Ascending aorta (tissue), 2 donors: ENCODE measurements around the gene DHX35. TPM values are rescaled to one million over a fixed set of nuclear protein-coding genes. Genes with fewer than 3 reads are reported as not detected.

Experiments used
- DNase-seq, 2 donors: peaks; one replicate each; pipeline ENCODE4 v3.0.0-alpha.2; 2019; ENCODE audit warnings: low spot score in 2 of 2
- H3K27ac ChIP-seq, 2 donors: fragments of 200-600 bp; sonication (generic); one replicate each; pipeline ENCODE4 v1.5.1; 2016 to 2017; ENCODE audit warnings: mild to moderate bottlenecking in 1 of 2
- H3K27me3 ChIP-seq: fragments of 200-600 bp; sonication (generic); one replicate; pipeline ENCODE4 v1.5.1; 2017
- H3K36me3 ChIP-seq, 2 donors: fragments of 200-600 bp; sonication (generic); one replicate each; pipeline ENCODE4 v1.5.1; 2016
- H3K4me1 ChIP-seq, 2 donors: fragments of 200-600 bp; sonication (generic); one replicate each; pipeline ENCODE4 v1.5.1; 2016 to 2017; ENCODE audit warnings: mild to moderate bottlenecking in 1 of 2
- H3K4me3 ChIP-seq, 2 donors: fragments of 200-600 bp; sonication (generic); one replicate each; pipeline ENCODE4 v1.5.1; 2016 to 2017; ENCODE audit warnings: mild to moderate bottlenecking in 1 of 2
- H3K9me3 ChIP-seq, 2 donors: fragments of 200-600 bp; sonication (generic); one replicate each; pipeline ENCODE4 v1.5.1; 2016
- intact Hi-C: fragments of 100-400 bp; cut with DNase I; formaldehyde crosslinking; loops from one replicate; pipeline ENCODE4 v1.15.1; 2023
- total RNA-seq: library from RNA; depleted of rRNA; stranded (reverse); fragments of >200 nt; gene quantifications from one replicate; pipeline ENCODE4 v1.1.0, GENCODE V29; 2016
- TF ChIP-seq, protein P1 (sequence below), 3 experiments: fragments of 200-600 bp in 2 of 3; fragments of 450-650 bp in 1 of 3; sonication (generic) in 2 of 3; IDR thresholded peaks; one replicate each; pipeline ENCODE4 v1.5.1; 2016 to 2019; ENCODE audit warnings: antibody characterized with exemption in 3 of 3, mild to moderate bottlenecking in 1 of 3, moderate library complexity in 1 of 3

The DHX35 gene
- total RNA-seq, 1 donor from 2014 or later = 35.3 TPM

DNA sequence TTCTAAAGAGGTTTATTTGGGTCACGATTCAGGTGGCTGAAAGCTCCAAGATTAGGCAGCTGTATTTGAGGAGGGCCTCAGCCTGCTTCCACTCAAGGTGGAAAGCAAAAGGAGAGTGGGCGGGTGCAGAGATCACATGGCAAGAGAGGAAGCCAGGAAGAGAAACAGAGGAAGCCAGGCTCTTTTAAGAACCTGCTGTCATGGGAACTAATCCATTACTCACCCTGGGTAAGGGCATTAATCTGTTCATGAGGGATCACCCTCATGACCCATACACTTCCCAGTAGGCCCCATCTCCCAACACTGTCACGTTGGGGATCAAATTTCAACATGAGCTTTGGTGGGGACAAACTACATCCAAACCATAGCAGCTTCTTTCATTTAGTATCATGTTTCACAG is 53.9 kb downstream of the DHX35 start:
- TF ChIP-seq, protein P1, sequence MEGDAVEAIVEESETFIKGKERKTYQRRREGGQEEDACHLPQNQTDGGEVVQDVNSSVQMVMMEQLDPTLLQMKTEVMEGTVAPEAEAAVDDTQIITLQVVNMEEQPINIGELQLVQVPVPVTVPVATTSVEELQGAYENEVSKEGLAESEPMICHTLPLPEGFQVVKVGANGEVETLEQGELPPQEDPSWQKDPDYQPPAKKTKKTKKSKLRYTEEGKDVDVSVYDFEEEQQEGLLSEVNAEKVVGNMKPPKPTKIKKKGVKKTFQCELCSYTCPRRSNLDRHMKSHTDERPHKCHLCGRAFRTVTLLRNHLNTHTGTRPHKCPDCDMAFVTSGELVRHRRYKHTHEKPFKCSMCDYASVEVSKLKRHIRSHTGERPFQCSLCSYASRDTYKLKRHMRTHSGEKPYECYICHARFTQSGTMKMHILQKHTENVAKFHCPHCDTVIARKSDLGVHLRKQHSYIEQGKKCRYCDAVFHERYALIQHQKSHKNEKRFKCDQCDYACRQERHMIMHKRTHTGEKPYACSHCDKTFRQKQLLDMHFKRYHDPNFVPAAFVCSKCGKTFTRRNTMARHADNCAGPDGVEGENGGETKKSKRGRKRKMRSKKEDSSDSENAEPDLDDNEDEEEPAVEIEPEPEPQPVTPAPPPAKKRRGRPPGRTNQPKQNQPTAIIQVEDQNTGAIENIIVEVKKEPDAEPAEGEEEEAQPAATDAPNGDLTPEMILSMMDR (IDR thresholded peaks at IDR 0.05) = no peak
- Histone ChIP-seq H3K27me3 (no peaks in the 10 kb centered on the region), H3K4me3 (no peak overlapping the region), H3K27ac (no peak overlapping the region), H3K9me3 (no peaks in the 10 kb centered on the region), H3K36me3 (peaks cover 23 to 43% of the 10 kb centered on the region in 2 donors), H3K4me1 (no peaks in the 10 kb centered on the region)
- intact Hi-C loops = no loop called here
- DNase-seq = no peak

DNA sequence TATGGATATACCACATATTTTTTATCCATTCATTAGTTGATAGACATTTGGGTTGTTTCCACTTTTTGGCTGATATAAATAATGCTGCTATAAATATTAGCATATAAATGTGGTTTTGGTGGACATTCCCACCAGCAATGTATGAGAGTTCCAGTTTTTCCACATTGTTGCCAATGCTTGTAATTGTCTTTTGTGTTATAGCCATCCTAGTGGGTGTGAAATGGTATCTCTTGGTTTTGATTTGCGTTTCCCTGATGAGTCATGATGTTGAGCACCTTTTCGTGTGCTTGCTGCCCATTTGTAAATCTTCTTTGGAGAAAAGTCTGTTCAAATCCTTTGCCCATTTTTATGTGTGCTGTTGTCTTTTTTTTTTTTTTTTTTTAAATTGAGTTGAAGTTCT is 54.4 kb downstream of the DHX35 start:
- Histone ChIP-seq H3K4me1 (no peaks in the 10 kb centered on the region), H3K9me3 (no peaks in the 10 kb centered on the region), H3K4me3 (no peak overlapping the region), H3K27me3 (no peaks in the 10 kb centered on the region), H3K27ac (no peak overlapping the region), H3K36me3 (peaks cover 21 to 42% of the 10 kb centered on the region in 2 donors)
- no peak for DNase-seq
- intact Hi-C loops = no loop called here
- TF ChIP-seq, protein P1 (IDR thresholded peaks at IDR 0.05) = no peak

DNA sequence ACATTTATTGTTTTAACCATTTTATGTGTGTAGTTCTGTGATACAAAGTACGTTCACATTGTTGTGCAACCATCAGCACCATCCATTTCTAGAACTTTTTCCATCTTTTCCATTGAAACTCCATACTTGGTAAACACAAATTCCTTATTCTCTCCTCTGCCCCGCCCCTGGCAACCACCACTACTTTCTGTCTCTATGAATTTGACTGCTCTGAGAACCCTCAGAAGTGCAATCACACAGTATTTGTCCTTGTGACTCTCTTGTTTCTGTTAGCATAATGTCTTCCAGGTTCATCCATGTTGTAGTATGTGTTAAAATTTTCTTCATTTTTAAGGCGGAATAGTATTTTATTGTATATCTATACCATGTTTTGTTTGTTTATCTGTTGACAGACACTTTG is 56.9 kb downstream of the DHX35 start:
- H3K4me3 ChIP-seq = no peak overlapping the region
- TF ChIP-seq, protein P1 (IDR thresholded peaks at IDR 0.05) = no peak
- peaks cover 37 to 65% of the 10 kb centered on the region in 2 donors for H3K36me3 ChIP-seq
- no peak overlapping the region for H3K27ac ChIP-seq
- DNase-seq = no peak
- no peaks in the 10 kb centered on the region for H3K4me1 ChIP-seq
- intact Hi-C loops = no loop called here
- no peaks in the 10 kb centered on the region for H3K9me3 ChIP-seq
- H3K27me3 ChIP-seq = no peaks in the 10 kb centered on the region

DNA sequence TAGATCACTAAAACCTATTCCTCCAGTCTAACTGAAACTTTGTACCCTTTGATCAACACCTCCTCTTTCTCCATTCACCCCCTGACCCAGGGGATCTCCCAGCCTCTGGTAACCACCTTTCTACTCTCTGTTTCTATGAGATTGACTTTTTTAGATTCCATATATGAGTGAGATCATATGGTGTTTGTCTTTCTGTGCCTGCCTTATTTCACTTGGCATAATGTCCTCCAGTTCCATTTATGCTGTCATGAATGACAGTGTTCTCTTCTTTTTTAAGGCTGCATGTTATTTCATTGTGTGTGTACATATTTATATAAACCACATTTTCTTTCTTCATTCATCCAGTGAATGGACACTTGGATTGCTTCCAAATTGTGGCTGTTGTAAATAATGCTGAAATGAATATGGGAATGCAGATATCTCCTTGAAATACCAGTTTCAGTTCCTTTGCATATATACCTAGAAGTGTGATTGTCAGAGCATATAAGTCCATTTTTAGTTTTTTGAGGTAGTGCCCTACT is 57.7 kb downstream of the DHX35 start:
- no peak for DNase-seq
- peaks cover 42 to 72% of the 10 kb centered on the region in 2 donors for H3K36me3 ChIP-seq
- H3K9me3 ChIP-seq = no peaks in the 10 kb centered on the region
- TF ChIP-seq, protein P1 (IDR thresholded peaks at IDR 0.05) = no peak
- no peak overlapping the region for H3K27ac ChIP-seq
- no peaks in the 10 kb centered on the region for H3K27me3 ChIP-seq
- no peaks in the 10 kb centered on the region for H3K4me1 ChIP-seq
- no peak overlapping the region for H3K4me3 ChIP-seq
- intact Hi-C loops = no loop called here

DNA sequence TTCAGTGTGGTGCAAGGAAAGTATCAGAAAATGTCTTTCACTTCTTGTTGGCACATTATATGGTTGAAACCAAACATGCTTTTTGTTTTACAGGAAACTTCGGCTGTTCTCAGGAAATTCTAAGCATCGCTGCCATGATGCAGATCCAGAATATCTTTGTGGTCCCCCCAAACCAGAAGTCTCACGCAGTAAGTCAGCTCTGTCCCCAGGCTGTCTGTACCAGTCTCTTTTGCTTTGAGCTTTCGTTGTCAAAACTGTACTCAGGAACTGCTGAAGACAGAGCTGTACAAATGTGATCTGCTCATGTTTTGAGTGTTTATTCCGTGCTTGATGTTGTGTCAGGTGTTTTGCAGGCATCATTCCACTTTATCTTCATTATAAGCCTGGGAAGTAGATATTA is 59.6 kb downstream of the DHX35 start:
- TF ChIP-seq, protein P1 (IDR thresholded peaks at IDR 0.05) = no peak
- peaks cover 36 to 76% of the 10 kb centered on the region in 2 donors for H3K36me3 ChIP-seq
- H3K9me3 ChIP-seq = no peaks in the 10 kb centered on the region

DNA sequence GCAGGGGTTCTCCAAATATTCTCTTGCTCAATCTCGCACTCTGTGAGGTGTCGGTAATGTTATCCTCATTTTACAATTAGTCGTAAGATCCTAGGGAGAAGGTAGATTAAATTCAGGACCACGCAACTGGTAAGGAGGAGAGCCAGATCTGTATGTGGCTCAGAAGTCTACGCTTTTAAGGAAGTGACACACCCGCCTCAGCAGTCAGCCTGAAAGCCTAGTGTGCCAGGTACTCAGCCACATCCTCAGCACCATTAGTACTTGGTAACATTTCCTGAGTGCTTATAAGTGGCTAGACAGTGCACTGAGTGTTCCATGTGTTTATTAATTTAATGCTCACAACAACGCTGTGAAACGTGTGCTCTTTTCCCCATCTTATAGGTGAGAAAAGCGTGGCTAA is 63.7 kb downstream of the DHX35 start:
- no peaks in the 10 kb centered on the region for H3K9me3 ChIP-seq
- H3K4me1 ChIP-seq = no peaks in the 10 kb centered on the region
- intact Hi-C loops = no loop called here
- no peak overlapping the region for H3K4me3 ChIP-seq
- no peak overlapping the region for H3K27ac ChIP-seq
- DNase-seq = no peak
- H3K27me3 ChIP-seq = no peaks in the 10 kb centered on the region
- H3K36me3 ChIP-seq = peaks cover 44 to 66% of the 10 kb centered on the region in 2 donors
- TF ChIP-seq, protein P1 (IDR thresholded peaks at IDR 0.05) = no peak

More for the DNA sequence above, 59.6 kb downstream of the DHX35 start:
- Histone ChIP-seq H3K27ac (no peak overlapping the region), H3K27me3 (no peaks in the 10 kb centered on the region), H3K4me1 (no peaks in the 10 kb centered on the region), H3K4me3 (no peak overlapping the region)
- intact Hi-C loops = no loop called here
- DNase-seq = no peak
